ENCODE data around the gene GALK2.
"Not testable (repeated sequence)": the region's sequence is repeated elsewhere in the genome, so short reads cannot be mapped to it uniquely, and the experiment has no call there.

The GALK2 gene

GRCh38 chr15:49178497-49178896, 8.4 kb downstream of the GALK2 start:
- no peaks in the 10 kb centered on the region for H3K36me3 ChIP-seq (ENCODE audit: insufficient read depth, low read length)
- no peaks in the 10 kb centered on the region for H3K27me3 ChIP-seq (ENCODE audit: insufficient read depth, low read length, poor library complexity, severe bottlenecking)
- no peak overlapping the region for H3K4me2 ChIP-seq (ENCODE audit: low read depth, low read length, poor library complexity, severe bottlenecking)
- peaks cover 7% of the 10 kb centered on the region; the same call in 1 of the 2 replicates for H3K79me2 ChIP-seq (ENCODE audit: insufficient read depth, low read length)
- H3K9me3 ChIP-seq (ENCODE audit: insufficient read depth, low read depth, low read length) = no peaks in the 10 kb centered on the region
- H3K4me3 ChIP-seq (ENCODE audit: low read length, poor library complexity, severe bottlenecking) = no peak overlapping the region
- H3K9me2 ChIP-seq (replicated peaks; ENCODE audit: low read depth, low read length) = no peaks in the 10 kb centered on the region
- no peak overlapping the region for H2AFZ ChIP-seq (ENCODE audit: low read length)
- no peaks in the 10 kb centered on the region for H3F3A ChIP-seq (ENCODE audit: low read depth)
- H3K9ac ChIP-seq (ENCODE audit: low read depth, low read length, poor library complexity, severe bottlenecking) = no peak overlapping the region
- TF ChIP-seq EZH2phosphoT487 (IDR thresholded peaks at IDR 0.05; ENCODE audit: borderline replicate concordance) (no peak), CTCF (conservative IDR thresholded peaks at IDR 0.05; ENCODE audit: low read length) (no peak)
- no peaks in the 10 kb centered on the region for H3K4me1 ChIP-seq (ENCODE audit: insufficient read depth, low read length, poor library complexity, severe bottlenecking)
- H4K20me1 ChIP-seq (ENCODE audit: insufficient read depth, low read length, poor library complexity, severe bottlenecking) = no peaks in the 10 kb centered on the region

GRCh38 chr15:49179433-49180190, 9.6 kb downstream of the GALK2 start:
- H4K20me1 ChIP-seq (ENCODE audit: insufficient read depth, low read length, poor library complexity, severe bottlenecking) = no peaks in the 10 kb centered on the region
- no peak for TF ChIP-seq CTCF (conservative IDR thresholded peaks at IDR 0.05; ENCODE audit: low read length)
- no peak overlapping the region for H2AFZ ChIP-seq (ENCODE audit: low read length)
- H3K79me2 ChIP-seq (ENCODE audit: insufficient read depth, low read length) = no peaks in the 10 kb centered on the region
- H3K9ac ChIP-seq (ENCODE audit: low read depth, low read length, poor library complexity, severe bottlenecking) = no peak overlapping the region
- H3K4me1 ChIP-seq (ENCODE audit: insufficient read depth, low read length, poor library complexity, severe bottlenecking) = no peaks in the 10 kb centered on the region
- H3K36me3 ChIP-seq (ENCODE audit: insufficient read depth, low read length) = no peaks in the 10 kb centered on the region
- H3K4me3 ChIP-seq (ENCODE audit: low read length, poor library complexity, severe bottlenecking) = no peak overlapping the region
- no peaks in the 10 kb centered on the region for H3F3A ChIP-seq (ENCODE audit: low read depth)
- no peaks in the 10 kb centered on the region for H3K9me3 ChIP-seq (ENCODE audit: insufficient read depth, low read depth, low read length)
- no peak overlapping the region for H3K4me2 ChIP-seq (ENCODE audit: low read depth, low read length, poor library complexity, severe bottlenecking)
- H3K9me2 ChIP-seq (replicated peaks; ENCODE audit: low read depth, low read length) = no peaks in the 10 kb centered on the region
- H3K27me3 ChIP-seq (ENCODE audit: insufficient read depth, low read length, poor library complexity, severe bottlenecking) = no peaks in the 10 kb centered on the region

- Histone ChIP-seq H3K9ac (ENCODE audit: low read depth, low read length, poor library complexity, severe bottlenecking) (no peak overlapping the region), H3K4me1 (ENCODE audit: insufficient read depth, low read length, poor library complexity, severe bottlenecking) (no peaks in the 10 kb centered on the region), H3F3A (ENCODE audit: low read depth) (no peaks in the 10 kb centered on the region), H3K36me3 (ENCODE audit: insufficient read depth, low read length) (no peaks in the 10 kb centered on the region), H4K20me1 (ENCODE audit: insufficient read depth, low read length, poor library complexity, severe bottlenecking) (no peaks in the 10 kb centered on the region), H3K79me2 (ENCODE audit: insufficient read depth, low read length) (no peaks in the 10 kb centered on the region), H3K27me3 (ENCODE audit: insufficient read depth, low read length, poor library complexity, severe bottlenecking) (no peaks in the 10 kb centered on the region), H3K4me3 (ENCODE audit: low read length, poor library complexity, severe bottlenecking) (no peak overlapping the region), H2AFZ (ENCODE audit: low read length) (no peak overlapping the region), H3K9me2 (replicated peaks; ENCODE audit: low read depth, low read length) (no peaks in the 10 kb centered on the region), H3K9me3 (ENCODE audit: insufficient read depth, low read depth, low read length) (no peaks in the 10 kb centered on the region), H3K4me2 (ENCODE audit: low read depth, low read length, poor library complexity, severe bottlenecking) (no peak overlapping the region)
- no peak for TF ChIP-seq CTCF (conservative IDR thresholded peaks at IDR 0.05; ENCODE audit: low read length)
- no peak for TF ChIP-seq EZH2phosphoT487 (IDR thresholded peaks at IDR 0.05; ENCODE audit: borderline replicate concordance)
These were observed 12.1 kb downstream of the GALK2 start for GRCh38 chr15:49182128-49182527.

- not testable (repeated sequence) for H4K20me1 ChIP-seq (ENCODE audit: insufficient read depth, low read length, poor library complexity, severe bottlenecking); H3K4me3 ChIP-seq (ENCODE audit: low read length, poor library complexity, severe bottlenecking); H3K4me1 ChIP-seq (ENCODE audit: insufficient read depth, low read length, poor library complexity, severe bottlenecking); H3K9me3 ChIP-seq (ENCODE audit: insufficient read depth, low read depth, low read length); H3K27me3 ChIP-seq (ENCODE audit: insufficient read depth, low read length, poor library complexity, severe bottlenecking); H3K36me3 ChIP-seq (ENCODE audit: insufficient read depth, low read length); H3K9me2 ChIP-seq (replicated peaks; ENCODE audit: low read depth, low read length); H2AFZ ChIP-seq (ENCODE audit: low read length); H3K4me2 ChIP-seq (ENCODE audit: low read depth, low read length, poor library complexity, severe bottlenecking); H3F3A ChIP-seq (ENCODE audit: low read depth); H3K9ac ChIP-seq (ENCODE audit: low read depth, low read length, poor library complexity, severe bottlenecking); H3K79me2 ChIP-seq (ENCODE audit: insufficient read depth, low read length)
These were observed 13.7 kb downstream of the GALK2 start for GRCh38 chr15:49183741-49184140.

Measured in Loucy (cell line).